Loucy (cell line): ENCODE data around the gene ZSWIM8.

Experiments used
- CTCF ChIP-seq: fragments of 200-600 bp; sonication (generic); conservative IDR thresholded peaks from 2 replicates; pipeline ENCODE4 v1.5.1; 2014; ENCODE audit warnings: mild to moderate bottlenecking, antibody characterized with exemption, low read length
- EZH2phosphoT487 ChIP-seq: fragments of 200-600 bp; IDR thresholded peaks from 2 replicates; pipeline ENCODE4 v1.6.1; 2018; ENCODE audit warnings: antibody characterized with exemption, mild to moderate bottlenecking, moderate library complexity, borderline replicate concordance

- TF ChIP-seq CTCF (no peak), EZH2phosphoT487 (no peak)
Measured at GRCh38 chr10:73781548-73781878, 3.9 kb upstream of the ZSWIM8 start.
